Neural cell (in vitro differentiated cells): ENCODE data around the gene NIT1.

Experiments used
- CTCF ChIP-seq: fragments of 450-650 bp; IDR thresholded peaks from 2 replicates; pipeline ENCODE4 v1.5.1; 2014; ENCODE audit warnings: antibody characterized with exemption, mild to moderate bottlenecking, moderate library complexity; ENCODE audit not compliant: poor library complexity, severe bottlenecking
- POLR2AphosphoS5 ChIP-seq: IDR thresholded peaks from 2 replicates; pipeline ENCODE4 v1.6.1; 2012
- RAD21 ChIP-seq: fragments of 450-650 bp; conservative IDR thresholded peaks from 2 replicates; pipeline ENCODE4 v1.6.1; 2014; ENCODE audit warnings: antibody characterized with exemption, mild to moderate bottlenecking, moderate library complexity
- REST ChIP-seq: IDR thresholded peaks from 2 replicates; pipeline ENCODE4 v1.6.1; 2012; ENCODE audit warnings: borderline replicate concordance
- SMC3 ChIP-seq: fragments of 450-650 bp; conservative IDR thresholded peaks from 2 replicates; pipeline ENCODE4 v1.6.1; 2014; ENCODE audit warnings: antibody characterized with exemption, mild to moderate bottlenecking, moderate library complexity; ENCODE audit not compliant: poor library complexity
- TAF1 ChIP-seq: IDR thresholded peaks from 2 replicates; pipeline ENCODE4 v1.6.1; 2012; ENCODE audit warnings: low read depth

GRCh38 chr1:161122967-161123366, 5.1 kb downstream of the NIT1 start:
- TF ChIP-seq CTCF: no peak
- no peak for TF ChIP-seq POLR2AphosphoS5
- no peak for TF ChIP-seq REST
- no peak for TF ChIP-seq TAF1
- no peak for TF ChIP-seq SMC3
- no peak for TF ChIP-seq RAD21
